Measurements from ENCODE around the gene NTRK2.

DNA sequence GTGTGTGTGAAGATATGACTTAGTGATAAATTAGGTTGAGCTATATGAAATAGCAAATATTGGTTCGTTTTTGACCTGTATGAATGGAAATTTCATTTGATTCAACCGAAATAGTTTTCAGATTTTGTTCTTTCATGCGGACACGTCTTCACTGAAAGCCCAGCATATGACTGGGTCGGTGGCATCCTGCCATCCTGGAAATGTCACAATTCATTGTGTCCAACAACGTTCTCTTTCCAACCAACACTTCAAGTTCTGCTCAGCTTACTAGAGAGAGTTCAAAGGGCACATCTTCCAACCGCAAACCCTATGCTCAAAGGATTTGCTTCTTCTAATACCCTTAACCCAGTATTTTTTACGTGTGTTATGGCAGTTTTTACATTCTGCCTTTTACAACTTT lies 252.5 kb downstream of the NTRK2 start:
- TF ChIP-seq, protein P1, sequence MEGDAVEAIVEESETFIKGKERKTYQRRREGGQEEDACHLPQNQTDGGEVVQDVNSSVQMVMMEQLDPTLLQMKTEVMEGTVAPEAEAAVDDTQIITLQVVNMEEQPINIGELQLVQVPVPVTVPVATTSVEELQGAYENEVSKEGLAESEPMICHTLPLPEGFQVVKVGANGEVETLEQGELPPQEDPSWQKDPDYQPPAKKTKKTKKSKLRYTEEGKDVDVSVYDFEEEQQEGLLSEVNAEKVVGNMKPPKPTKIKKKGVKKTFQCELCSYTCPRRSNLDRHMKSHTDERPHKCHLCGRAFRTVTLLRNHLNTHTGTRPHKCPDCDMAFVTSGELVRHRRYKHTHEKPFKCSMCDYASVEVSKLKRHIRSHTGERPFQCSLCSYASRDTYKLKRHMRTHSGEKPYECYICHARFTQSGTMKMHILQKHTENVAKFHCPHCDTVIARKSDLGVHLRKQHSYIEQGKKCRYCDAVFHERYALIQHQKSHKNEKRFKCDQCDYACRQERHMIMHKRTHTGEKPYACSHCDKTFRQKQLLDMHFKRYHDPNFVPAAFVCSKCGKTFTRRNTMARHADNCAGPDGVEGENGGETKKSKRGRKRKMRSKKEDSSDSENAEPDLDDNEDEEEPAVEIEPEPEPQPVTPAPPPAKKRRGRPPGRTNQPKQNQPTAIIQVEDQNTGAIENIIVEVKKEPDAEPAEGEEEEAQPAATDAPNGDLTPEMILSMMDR (IDR thresholded peaks at IDR 0.05), result no peak
- no peak for TF ChIP-seq POLR2A (IDR thresholded peaks at IDR 0.05)
- no peak for TF ChIP-seq EP300 (IDR thresholded peaks at IDR 0.05)
- TF ChIP-seq POLR2AphosphoS5 (IDR thresholded peaks at IDR 0.05), result no peak

All from suprapubic skin (tissue), 4 donors.